CD4-positive, alpha-beta T cell treated with Interferon gamma for 1 hour (primary cell): ENCODE results near the gene RFT1.
A peak's percentile ranks its signal among the peaks of the same experiment; 100 is the strongest.

Experiments
- DNase-seq: peaks from one replicate; pipeline ENCODE4 v3.0.0-alpha.2; 2020

The RFT1 gene

GRCh38 chr3:53130179-53131061, at the start of gene RFT1:
RFT1 (minus strand) TSS chr3:53130435; CDS start chr3:53130400, 35 bp downstream.
- peak; percentile 96 for DNase-seq

GRCh38 chr3:53179580-53179979, 49.3 kb upstream of the RFT1 start:
- no peak for DNase-seq

GRCh38 chr3:53178246-53178645, 48.0 kb upstream of the RFT1 start:
- no peak for DNase-seq

GRCh38 chr3:53175613-53176540, 45.6 kb upstream of the RFT1 start:
- DNase-seq: no peak

- no peak for DNase-seq
Observed at GRCh38 chr3:53174346-53175250, 44.4 kb upstream of the RFT1 start.

GRCh38 chr3:53173107-53173506, 42.9 kb upstream of the RFT1 start:
- DNase-seq: no peak

- DNase-seq: no peak
Observed at GRCh38 chr3:53171827-53172505, 41.7 kb upstream of the RFT1 start.

- DNase-seq: no peak
Observed at GRCh38 chr3:53171064-53171418, 40.8 kb upstream of the RFT1 start.

- DNase-seq: peak; percentile 38
Observed at GRCh38 chr3:53170325-53171063, 40.3 kb upstream of the RFT1 start.

GRCh38 chr3:53169832-53170324, 39.6 kb upstream of the RFT1 start:
- no peak for DNase-seq

- DNase-seq: no peak
Observed at GRCh38 chr3:53169045-53169831, 39.0 kb upstream of the RFT1 start.

- DNase-seq: no peak
Observed at GRCh38 chr3:53168175-53168923, 38.1 kb upstream of the RFT1 start.

- DNase-seq: no peak
Observed at GRCh38 chr3:53167418-53168174, 37.4 kb upstream of the RFT1 start.

- DNase-seq: peak; percentile 37
Observed at GRCh38 chr3:53166781-53167291, 36.6 kb upstream of the RFT1 start.

- DNase-seq: no peak
Observed at GRCh38 chr3:53166206-53166605, 36.0 kb upstream of the RFT1 start.

GRCh38 chr3:53164911-53165310, 34.7 kb upstream of the RFT1 start:
- no peak for DNase-seq

GRCh38 chr3:53163444-53164387, 33.5 kb upstream of the RFT1 start:
- DNase-seq: no peak
